DOHH2 (cell line): Measurements from ENCODE around the gene ARID1B.

Experiments
- H3F3A ChIP-seq: fragments of 200-600 bp; sonication (generic), shearing (Covaris generic); 2 replicates; pipeline ENCODE4 v1.6.0; 2016; ENCODE audit warnings: antibody characterized with exemption, mild to moderate bottlenecking; ENCODE audit not compliant: control insufficient read depth, insufficient read depth
- H3K27ac ChIP-seq: fragments of 200-600 bp; sonication (generic); 2 replicates; pipeline ENCODE4 v1.5.1; 2014; ENCODE audit warnings: low read depth, mild to moderate bottlenecking, low read length, moderate library complexity
- H3K27me3 ChIP-seq: fragments of 200-600 bp; sonication (generic); 2 replicates; pipeline ENCODE4 v1.6.1; 2014; ENCODE audit warnings: mild to moderate bottlenecking, low read length, mixed read lengths; ENCODE audit not compliant: control insufficient read depth
- H3K36me3 ChIP-seq: fragments of 200-600 bp; sonication (generic); 2 replicates; pipeline ENCODE4 v1.6.1; 2014; ENCODE audit warnings: mild to moderate bottlenecking, low read length, moderate library complexity, mixed read lengths; ENCODE audit not compliant: control insufficient read depth
- H3K4me1 ChIP-seq: fragments of 200-600 bp; sonication (generic); 2 replicates; pipeline ENCODE4 v1.6.1; 2014; ENCODE audit warnings: mild to moderate bottlenecking, low read length, mixed read lengths; ENCODE audit not compliant: control insufficient read depth
- H3K4me2 ChIP-seq: fragments of 200-600 bp; sonication (generic); 2 replicates; pipeline ENCODE4 v1.6.0; 2014; ENCODE audit warnings: mild to moderate bottlenecking, low read length, moderate library complexity
- H3K4me3 ChIP-seq: fragments of 200-600 bp; sonication (generic); 2 replicates; pipeline ENCODE4 v1.5.1; 2014; ENCODE audit warnings: mild to moderate bottlenecking, low read length, mixed read lengths
- H3K79me2 ChIP-seq: fragments of 200-600 bp; sonication (generic); 2 replicates; pipeline ENCODE4 v1.6.1; 2014; ENCODE audit warnings: mild to moderate bottlenecking, low read length, mixed read lengths; ENCODE audit not compliant: control insufficient read depth
- H3K9me2 ChIP-seq: fragments of 200-600 bp; sonication (generic); replicated peaks from 2 replicates; pipeline ENCODE4 v1.6.1; 2014; ENCODE audit warnings: mild to moderate bottlenecking, low read length, mixed read lengths; ENCODE audit not compliant: control insufficient read depth
- H3K9me3 ChIP-seq: fragments of 200-600 bp; sonication (generic); 2 replicates; pipeline ENCODE4 v1.6.1; 2014; ENCODE audit warnings: antibody characterized with exemption, low read length, mixed read lengths; ENCODE audit not compliant: control insufficient read depth, insufficient read depth
- H4K20me1 ChIP-seq: fragments of 200-600 bp; sonication (generic); 2 replicates; pipeline ENCODE4 v1.6.0; 2014; ENCODE audit warnings: low read depth, mild to moderate bottlenecking, antibody characterized with exemption, low read length, moderate library complexity; ENCODE audit not compliant: control insufficient read depth, insufficient read depth
- CTCF ChIP-seq: fragments of 200-600 bp; sonication (generic); IDR thresholded peaks from one replicate; pipeline ENCODE4 v1.5.1; 2014; ENCODE audit warnings: antibody characterized with exemption, mild to moderate bottlenecking, low read depth, low read length; ENCODE audit not compliant: poor library complexity, severe bottlenecking
- EZH2phosphoT487 ChIP-seq: fragments of 200-600 bp; sonication (generic); IDR thresholded peaks from 2 replicates; pipeline ENCODE4 v1.6.1; 2017; ENCODE audit warnings: borderline replicate concordance, mild to moderate bottlenecking, antibody characterized with exemption, low read length, moderate library complexity, mixed read lengths

The ARID1B gene

GRCh38 chr6:157162766-157163433 is 385.7 kb downstream of the ARID1B start:
- Histone ChIP-seq H3K4me3 (no peak overlapping the region), H3K36me3 (peaks cover 16% of the 10 kb centered on the region), H3K27me3 (no peaks in the 10 kb centered on the region), H4K20me1 (no peaks in the 10 kb centered on the region), H3K79me2 (no peaks in the 10 kb centered on the region), H3F3A (no peaks in the 10 kb centered on the region), H3K9me3 (no peaks in the 10 kb centered on the region), H3K27ac (no peak overlapping the region), H3K4me2 (no peak overlapping the region), H3K9me2 (no peaks in the 10 kb centered on the region), H3K4me1 (no peaks in the 10 kb centered on the region)
- TF ChIP-seq CTCF (no peak), EZH2phosphoT487 (no peak)

GRCh38 chr6:157163434-157164159 is 386.4 kb downstream of the ARID1B start:
- no peak for TF ChIP-seq CTCF
- no peak for TF ChIP-seq EZH2phosphoT487
- Histone ChIP-seq H4K20me1 (no peaks in the 10 kb centered on the region), H3K27me3 (no peaks in the 10 kb centered on the region), H3K9me3 (no peaks in the 10 kb centered on the region), H3K4me3 (no peak overlapping the region), H3K4me2 (no peak overlapping the region), H3K79me2 (no peaks in the 10 kb centered on the region), H3K36me3 (peaks cover 14% of the 10 kb centered on the region; the same call in 1 of the 2 replicates), H3K4me1 (no peaks in the 10 kb centered on the region), H3F3A (no peaks in the 10 kb centered on the region), H3K27ac (no peak overlapping the region), H3K9me2 (no peaks in the 10 kb centered on the region)

- Histone ChIP-seq H3K79me2 (no peaks in the 10 kb centered on the region), H3K27me3 (no peaks in the 10 kb centered on the region), H3K36me3 (peaks cover 25% of the 10 kb centered on the region)
Observed at GRCh38 chr6:157164972-157165371, 387.8 kb downstream of the ARID1B start.

More at GRCh38 chr6:157164972-157165371, 387.8 kb downstream of the ARID1B start:
- Histone ChIP-seq H3K4me1 (no peaks in the 10 kb centered on the region), H3K9me2 (no peaks in the 10 kb centered on the region), H3K9me3 (no peaks in the 10 kb centered on the region), H3F3A (no peaks in the 10 kb centered on the region), H3K4me2 (no peak overlapping the region), H4K20me1 (no peaks in the 10 kb centered on the region), H3K27ac (no peak overlapping the region), H3K4me3 (no peak overlapping the region)
- no peak for TF ChIP-seq EZH2phosphoT487
- no peak for TF ChIP-seq CTCF
